Ishikawa (cell line): Measurements from ENCODE around the gene BCAN.

ENCODE experiments used
- CEBPB ChIP-seq: IDR thresholded peaks from 2 replicates; pipeline ENCODE4 v1.6.1; 2012
- CREB1 ChIP-seq: IDR thresholded peaks from 2 replicates; pipeline ENCODE4 v1.6.1; 2012; ENCODE audit warnings: low read depth
- EGR1 ChIP-seq: IDR thresholded peaks from 2 replicates; pipeline ENCODE4 v1.6.1; 2012
- EP300 ChIP-seq: IDR thresholded peaks from 2 replicates; pipeline ENCODE4 v1.6.1; 2012; ENCODE audit warnings: borderline replicate concordance
- FOXM1 ChIP-seq: IDR thresholded peaks from 2 replicates; pipeline ENCODE4 v1.6.1; 2012; ENCODE audit warnings: low read depth, borderline replicate concordance
- NFIC ChIP-seq: IDR thresholded peaks from 2 replicates; pipeline ENCODE4 v1.6.1; 2012
- RAD21 ChIP-seq: IDR thresholded peaks from 2 replicates; pipeline ENCODE4 v1.6.1; 2012; ENCODE audit warnings: low read depth
- TAF1 ChIP-seq: IDR thresholded peaks from 2 replicates; pipeline ENCODE4 v1.6.1; 2012; ENCODE audit warnings: low read depth, mild to moderate bottlenecking
- TCF12 ChIP-seq: IDR thresholded peaks from 2 replicates; pipeline ENCODE4 v1.6.1; 2012; ENCODE audit warnings: low read depth
- TEAD4 ChIP-seq: IDR thresholded peaks from 2 replicates; pipeline ENCODE4 v1.6.1; 2012
- YY1 ChIP-seq: IDR thresholded peaks from 2 replicates; pipeline ENCODE4 v1.6.1; 2012; ENCODE audit warnings: low read depth
- ZBTB7A ChIP-seq: IDR thresholded peaks from 2 replicates; pipeline ENCODE4 v1.6.1; 2012; ENCODE audit warnings: low read depth
- TF ChIP-seq, protein P1 (sequence below): IDR thresholded peaks from 2 replicates; pipeline ENCODE4 v1.6.1; 2012
- TF ChIP-seq, protein P2 (sequence below): IDR thresholded peaks from 2 replicates; pipeline ENCODE4 v1.6.1; 2012; ENCODE audit warnings: low read depth, mild to moderate bottlenecking
- TF ChIP-seq, protein P3 (sequence below): IDR thresholded peaks from 2 replicates; pipeline ENCODE4 v1.6.1; 2012

BCAN gene

DNA sequence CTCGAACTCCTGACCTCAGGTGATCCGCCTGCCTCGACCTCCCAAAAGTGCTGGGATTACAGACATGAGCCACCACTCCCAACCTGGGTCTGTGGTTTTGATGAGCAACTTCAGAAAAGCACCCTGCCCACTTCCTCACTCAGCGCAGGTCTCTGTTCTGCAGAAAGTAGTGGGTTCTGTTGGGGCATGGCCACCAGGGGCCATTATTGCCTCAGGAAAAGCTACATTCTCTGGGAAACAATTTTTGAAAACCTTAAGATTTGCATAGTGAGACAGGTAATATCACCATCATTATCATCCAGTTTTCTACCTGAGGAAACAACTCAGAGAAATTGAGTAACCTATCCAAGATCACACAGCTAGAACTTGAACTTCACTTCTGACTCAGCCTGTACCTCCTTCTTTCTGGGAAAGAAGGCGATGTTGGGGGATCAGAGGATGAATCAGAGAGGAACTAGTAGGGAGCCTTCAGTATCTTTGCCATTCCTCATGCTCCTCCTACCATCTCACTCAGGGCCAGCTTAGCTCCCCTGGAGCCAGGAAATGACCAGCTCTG, 42.4 kb downstream of the BCAN start:
- TF ChIP-seq ZBTB7A (no peak), RAD21 (peak; percentile 16; the same call in 1 of the 2 replicates), EGR1 (no peak)

DNA sequence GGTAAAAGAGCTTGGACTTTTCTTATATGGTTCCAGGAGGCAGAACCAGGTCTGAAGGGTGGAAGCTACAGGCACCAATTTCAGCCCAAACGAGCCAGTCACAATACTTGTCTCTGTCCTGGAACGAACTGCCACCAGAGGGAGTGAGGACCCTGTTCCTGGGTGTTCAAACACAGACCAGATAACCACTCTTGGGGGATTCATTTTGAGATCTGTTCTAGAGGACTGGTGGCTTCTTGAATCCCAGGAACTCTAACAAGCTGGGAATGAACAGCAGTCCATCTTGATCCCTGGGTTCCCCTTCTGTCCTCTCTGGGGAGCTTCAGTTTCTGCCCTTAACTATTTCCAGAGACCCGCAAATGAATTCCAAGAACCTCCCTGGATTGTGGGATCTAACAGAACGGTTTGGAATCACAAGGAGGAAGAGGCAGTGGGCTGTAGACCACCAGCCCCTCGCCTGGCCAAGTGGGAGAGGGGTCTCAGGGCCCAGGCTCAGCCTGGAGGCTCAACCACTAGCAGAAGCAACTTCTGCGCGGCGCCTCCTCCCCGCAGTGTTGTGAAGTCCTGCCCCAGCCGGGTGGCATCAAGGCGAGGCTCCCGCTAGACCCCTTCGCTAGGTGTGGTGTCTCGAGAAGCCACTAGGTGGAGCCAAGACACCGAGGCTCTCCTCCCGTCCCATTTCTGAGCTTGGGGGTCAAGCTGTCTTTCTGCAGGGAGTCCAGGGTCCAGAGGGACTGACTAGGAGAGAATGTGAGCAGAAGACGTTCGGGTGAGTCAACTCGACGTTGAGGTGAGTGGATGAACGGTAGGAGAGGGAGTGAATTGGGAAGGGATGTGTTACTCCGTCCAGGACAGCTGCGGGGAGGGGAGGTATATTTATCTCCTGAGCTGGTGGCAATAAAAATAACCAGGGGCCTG, 47.4 kb downstream of the BCAN start:
- TF ChIP-seq TAF1 (no peak), RAD21 (peak; percentile 99), TCF12 (no peak), ZBTB7A (peak; percentile 89)
- TF ChIP-seq, protein P1, sequence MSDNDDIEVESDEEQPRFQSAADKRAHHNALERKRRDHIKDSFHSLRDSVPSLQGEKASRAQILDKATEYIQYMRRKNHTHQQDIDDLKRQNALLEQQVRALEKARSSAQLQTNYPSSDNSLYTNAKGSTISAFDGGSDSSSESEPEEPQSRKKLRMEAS, result peak; percentile 25; the same call in 1 of the 2 replicates

DNA sequence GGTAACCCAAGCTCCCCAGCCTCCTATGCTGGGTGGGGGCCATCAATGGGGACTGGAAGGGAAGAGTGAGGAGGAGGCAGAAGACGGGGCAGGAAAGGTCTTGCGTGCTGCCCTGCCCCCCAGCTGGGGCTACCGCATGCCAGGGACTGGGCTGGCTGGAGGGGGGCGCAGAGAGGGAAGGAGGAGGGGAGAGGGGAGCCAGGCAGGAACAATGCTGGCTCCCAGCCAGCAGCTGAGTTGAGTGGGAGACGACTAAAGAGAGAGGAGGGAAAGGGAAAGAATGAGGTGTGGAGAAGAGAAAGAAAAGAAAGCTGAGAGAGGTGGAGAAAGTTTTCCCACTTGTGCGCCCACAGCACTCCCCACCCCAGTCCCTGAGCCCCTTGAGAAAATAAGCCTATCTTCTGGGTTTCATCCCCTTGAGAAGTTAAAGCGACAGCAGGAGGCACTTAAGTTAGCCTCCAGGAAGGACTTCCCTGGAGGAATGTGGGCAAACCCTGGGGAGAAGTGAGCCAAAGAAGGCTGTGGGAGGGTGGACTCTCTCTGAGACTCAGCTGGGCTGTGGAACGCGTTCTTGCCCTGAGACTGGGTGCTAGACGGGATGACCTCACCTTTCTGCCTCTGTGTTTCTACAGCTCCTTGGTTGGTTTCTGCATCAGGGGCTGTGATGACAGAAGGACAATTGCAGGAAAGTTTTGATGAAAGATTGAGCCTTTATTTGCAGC, 48.2 kb downstream of the BCAN start:
- TF ChIP-seq NFIC (no peak), TCF12 (no peak), TAF1 (no peak), RAD21 (no peak), TEAD4 (no peak)
- TF ChIP-seq, protein P2, sequence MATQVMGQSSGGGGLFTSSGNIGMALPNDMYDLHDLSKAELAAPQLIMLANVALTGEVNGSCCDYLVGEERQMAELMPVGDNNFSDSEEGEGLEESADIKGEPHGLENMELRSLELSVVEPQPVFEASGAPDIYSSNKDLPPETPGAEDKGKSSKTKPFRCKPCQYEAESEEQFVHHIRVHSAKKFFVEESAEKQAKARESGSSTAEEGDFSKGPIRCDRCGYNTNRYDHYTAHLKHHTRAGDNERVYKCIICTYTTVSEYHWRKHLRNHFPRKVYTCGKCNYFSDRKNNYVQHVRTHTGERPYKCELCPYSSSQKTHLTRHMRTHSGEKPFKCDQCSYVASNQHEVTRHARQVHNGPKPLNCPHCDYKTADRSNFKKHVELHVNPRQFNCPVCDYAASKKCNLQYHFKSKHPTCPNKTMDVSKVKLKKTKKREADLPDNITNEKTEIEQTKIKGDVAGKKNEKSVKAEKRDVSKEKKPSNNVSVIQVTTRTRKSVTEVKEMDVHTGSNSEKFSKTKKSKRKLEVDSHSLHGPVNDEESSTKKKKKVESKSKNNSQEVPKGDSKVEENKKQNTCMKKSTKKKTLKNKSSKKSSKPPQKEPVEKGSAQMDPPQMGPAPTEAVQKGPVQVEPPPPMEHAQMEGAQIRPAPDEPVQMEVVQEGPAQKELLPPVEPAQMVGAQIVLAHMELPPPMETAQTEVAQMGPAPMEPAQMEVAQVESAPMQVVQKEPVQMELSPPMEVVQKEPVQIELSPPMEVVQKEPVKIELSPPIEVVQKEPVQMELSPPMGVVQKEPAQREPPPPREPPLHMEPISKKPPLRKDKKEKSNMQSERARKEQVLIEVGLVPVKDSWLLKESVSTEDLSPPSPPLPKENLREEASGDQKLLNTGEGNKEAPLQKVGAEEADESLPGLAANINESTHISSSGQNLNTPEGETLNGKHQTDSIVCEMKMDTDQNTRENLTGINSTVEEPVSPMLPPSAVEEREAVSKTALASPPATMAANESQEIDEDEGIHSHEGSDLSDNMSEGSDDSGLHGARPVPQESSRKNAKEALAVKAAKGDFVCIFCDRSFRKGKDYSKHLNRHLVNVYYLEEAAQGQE, result no peak

DNA sequence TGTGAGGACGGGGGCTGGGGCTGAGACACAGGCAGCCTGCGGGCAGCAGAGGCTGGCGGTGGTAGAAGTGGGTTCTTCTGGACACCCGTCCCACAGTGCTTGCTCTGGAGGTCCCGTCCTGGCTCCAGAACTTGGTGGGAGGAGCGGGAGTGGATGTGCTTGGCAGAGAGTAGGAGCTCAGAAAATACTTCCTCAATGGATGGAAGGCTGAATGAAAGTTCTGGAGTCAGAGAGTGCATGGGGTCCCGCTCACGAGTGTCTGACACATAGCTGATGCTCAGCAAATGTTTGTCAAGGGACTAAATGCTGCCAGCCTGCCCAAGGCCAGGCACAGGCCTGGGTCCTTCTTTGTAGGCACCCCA, 48.7 kb downstream of the BCAN start:
- no peak for TF ChIP-seq EP300
- TF ChIP-seq TCF12, result no peak
- TF ChIP-seq YY1, result no peak
- no peak for TF ChIP-seq TAF1
- no peak for TF ChIP-seq NFIC
- TF ChIP-seq ZBTB7A, result no peak
- no peak for TF ChIP-seq FOXM1
- TF ChIP-seq EGR1, result no peak
- no peak for TF ChIP-seq CEBPB
- TF ChIP-seq, protein P2, result no peak
- TF ChIP-seq CREB1, result no peak

DNA sequence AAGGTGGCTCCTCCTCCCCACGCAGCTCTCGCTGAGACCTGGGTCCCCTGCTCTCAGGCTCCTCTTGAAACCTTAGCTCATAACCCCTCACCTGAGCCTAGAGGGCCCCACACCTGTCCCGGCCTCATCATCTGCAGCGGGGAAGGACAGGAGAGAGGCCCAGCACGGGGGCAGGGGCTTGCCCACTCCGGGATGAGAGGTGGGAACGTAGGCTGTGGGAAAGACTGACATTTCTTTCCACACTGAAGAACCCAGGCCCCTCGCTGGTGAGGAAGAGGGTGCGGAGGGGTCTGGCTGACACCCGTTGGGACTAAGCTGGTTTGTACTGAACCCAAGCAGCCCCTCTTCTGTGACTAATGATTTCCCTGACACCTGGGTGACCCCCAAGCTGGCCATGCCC, 49.3 kb downstream of the BCAN start:
- TF ChIP-seq NFIC (no peak), CREB1 (no peak)

DNA sequence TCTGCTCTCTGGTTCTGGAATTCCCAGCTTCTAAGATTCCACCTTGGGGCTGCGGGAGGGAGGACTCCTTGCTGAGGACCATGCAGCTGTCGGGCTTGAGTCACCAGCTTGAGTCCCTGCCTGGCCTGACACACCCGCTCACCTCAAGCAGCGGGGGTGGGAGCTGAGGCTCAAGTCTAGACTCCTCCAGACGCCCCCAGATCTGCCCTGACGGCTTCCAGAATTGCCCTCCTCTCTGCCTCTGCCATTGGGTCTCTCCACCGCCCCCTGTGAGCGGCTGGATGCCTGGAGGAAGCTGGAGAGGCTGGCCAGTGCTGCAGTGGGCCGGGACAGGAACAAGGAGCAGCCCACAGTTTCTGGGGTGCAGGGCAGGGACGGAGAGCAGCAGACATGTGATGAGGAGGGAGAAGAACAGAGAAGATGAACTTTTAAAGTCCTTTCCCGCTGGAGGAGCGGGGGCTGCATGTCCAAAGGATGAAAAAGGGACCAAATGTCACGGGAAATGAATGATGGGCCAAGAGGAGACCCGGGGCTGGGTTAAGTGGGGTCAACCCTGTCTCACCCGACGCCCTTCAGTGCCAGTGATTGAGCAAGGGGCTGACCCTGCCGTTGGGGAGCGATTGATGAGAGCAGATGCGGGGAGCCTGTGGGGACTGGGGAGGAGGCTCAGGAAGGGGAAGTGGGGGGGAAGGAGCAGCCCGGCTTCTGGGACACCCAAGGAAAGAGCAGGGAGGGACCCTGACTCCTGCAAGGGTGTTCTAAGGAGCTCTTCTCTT, 49.9 kb downstream of the BCAN start:
- TF ChIP-seq EP300 (no peak), ZBTB7A (no peak), TEAD4 (no peak), TCF12 (no peak), FOXM1 (no peak), YY1 (no peak), NFIC (no peak), RAD21 (no peak), EGR1 (no peak)
- TF ChIP-seq, protein P3, sequence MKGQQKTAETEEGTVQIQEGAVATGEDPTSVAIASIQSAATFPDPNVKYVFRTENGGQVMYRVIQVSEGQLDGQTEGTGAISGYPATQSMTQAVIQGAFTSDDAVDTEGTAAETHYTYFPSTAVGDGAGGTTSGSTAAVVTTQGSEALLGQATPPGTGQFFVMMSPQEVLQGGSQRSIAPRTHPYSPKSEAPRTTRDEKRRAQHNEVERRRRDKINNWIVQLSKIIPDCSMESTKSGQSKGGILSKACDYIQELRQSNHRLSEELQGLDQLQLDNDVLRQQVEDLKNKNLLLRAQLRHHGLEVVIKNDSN, result no peak
- TF ChIP-seq, protein P2, result no peak
- TF ChIP-seq, protein P1, result no peak
